Thymus (tissue), 11 donors: ENCODE results near the gene FGR. TPM values are rescaled to one million over a fixed set of nuclear protein-coding genes. Genes with fewer than 3 reads are reported as not detected.

Experiments
- DNase-seq, 9 donors: peaks; one replicate each; pipeline ENCODE4 v3.0.0-alpha.2; 2013; ENCODE audit warnings: low spot score in 9 of 9, low read depth in 6 of 9, missing footprints in 1 of 9
- H3K27ac ChIP-seq, 2 donors: one replicate each; pipeline ENCODE4 v1.5.1; 2013; ENCODE audit warnings: control low read depth in 1 of 2, low read depth in 1 of 2, low read length in 1 of 2, mild to moderate bottlenecking in 1 of 2, moderate library complexity in 1 of 2
- H3K27me3 ChIP-seq, 2 donors: one replicate each; pipeline ENCODE4 v1.5.1; 2013; ENCODE audit warnings: low read length in 1 of 2; ENCODE audit not compliant: control insufficient read depth in 2 of 2, insufficient read depth in 1 of 2
- H3K36me3 ChIP-seq, 2 donors: one replicate each; pipeline ENCODE4 v1.5.1; 2013; ENCODE audit warnings: low read length in 1 of 2, mild to moderate bottlenecking in 1 of 2, moderate library complexity in 1 of 2; ENCODE audit not compliant: control insufficient read depth in 2 of 2, insufficient read depth in 2 of 2
- H3K4me1 ChIP-seq, 2 donors: one replicate each; pipeline ENCODE4 v1.5.1; 2013; ENCODE audit warnings: low read length in 2 of 2; ENCODE audit not compliant: control insufficient read depth in 2 of 2, insufficient read depth in 2 of 2
- H3K4me3 ChIP-seq, 2 donors: one replicate each; pipeline ENCODE4 v1.5.1; 2013; ENCODE audit warnings: low read length in 2 of 2, control low read depth in 1 of 2, mild to moderate bottlenecking in 1 of 2
- H3K9me3 ChIP-seq, 2 donors: one replicate each; pipeline ENCODE4 v1.5.1; 2013; ENCODE audit warnings: low read length in 1 of 2, mild to moderate bottlenecking in 1 of 2; ENCODE audit not compliant: control insufficient read depth in 2 of 2, insufficient read depth in 1 of 2
- WGBS: extraction: QIAGEN DNeasy Blood & Tissue Kit; methylation state at CpG from one replicate; pipeline ENCODE4 v1.1.7; 2013; 5-methylcytosine and 5-hydroxymethylcytosine counted together
- polyA plus RNA-seq: library from polyadenylated mRNA; stranded (reverse); fragments of 200-250 nt; gene quantifications from one replicate; pipeline ENCODE4 v1.2.3, GENCODE V29; 2013
- total RNA-seq: library from RNA; stranded (reverse); fragments of 120-200 nt; gene quantifications from one replicate; pipeline ENCODE4 v1.2.4, GENCODE V29; 2013
- donor health status: healthy.

The FGR gene
- total and polyA plus RNA-seq, 2 donors = 8.4 to 38.7 TPM

GRCh38 chr1:27596261-27596660 lies 38.7 kb downstream of the FGR start:
- no peak overlapping the region for H3K4me3 ChIP-seq
- H3K27ac ChIP-seq = peak overlapping the region; percentile 3 to 54
- 26% methylated on average over 9 of the region's 9 CpGs for WGBS
- H3K4me1 ChIP-seq = peaks cover 51 to 97% of the 10 kb centered on the region in 2 donors
- peaks cover 0 to 2% of the 10 kb centered on the region in 2 donors for H3K9me3 ChIP-seq
- H3K27me3 ChIP-seq = no peaks in the 10 kb centered on the region
- no peak for DNase-seq
- peaks cover 12 to 23% of the 10 kb centered on the region in 2 donors for H3K36me3 ChIP-seq

GRCh38 chr1:27595597-27595996 lies 39.4 kb downstream of the FGR start:
- Histone ChIP-seq H3K27ac (no peak overlapping the region), H3K4me3 (no peak overlapping the region), H3K4me1 (peaks cover 50 to 97% of the 10 kb centered on the region in 2 donors), H3K36me3 (peaks cover 14 to 24% of the 10 kb centered on the region in 2 donors), H3K27me3 (no peaks in the 10 kb centered on the region), H3K9me3 (peaks cover 0 to 2% of the 10 kb centered on the region in 2 donors)
- 29% methylated on average over 5 of the region's 5 CpGs for WGBS
- DNase-seq = peak in 1 of 9 donors; percentile 24

GRCh38 chr1:27594564-27595510 lies 40.1 kb downstream of the FGR start:
- Histone ChIP-seq H3K27ac (no peak overlapping the region), H3K4me1 (peaks cover 43 to 97% of the 10 kb centered on the region in 2 donors), H3K9me3 (peaks cover 0 to 2% of the 10 kb centered on the region in 2 donors), H3K27me3 (no peaks in the 10 kb centered on the region), H3K36me3 (peaks cover 22 to 32% of the 10 kb centered on the region in 2 donors), H3K4me3 (no peak overlapping the region)
- DNase-seq = peak in 1 of 9 donors; percentile 34
- 80% methylated on average over 17 of the region's 17 CpGs for WGBS

GRCh38 chr1:27593678-27594563 lies 41.1 kb downstream of the FGR start:
- 94% methylated on average over 8 of the region's 8 CpGs for WGBS
- H3K4me3 ChIP-seq = no peak overlapping the region
- peaks cover 28 to 40% of the 10 kb centered on the region in 2 donors for H3K36me3 ChIP-seq
- DNase-seq = no peak
- H3K27me3 ChIP-seq = no peaks in the 10 kb centered on the region
- no peak overlapping the region for H3K27ac ChIP-seq
- H3K4me1 ChIP-seq = peaks cover 34 to 92% of the 10 kb centered on the region in 2 donors
- H3K9me3 ChIP-seq = peaks cover 0 to 2% of the 10 kb centered on the region in 2 donors

- no peak overlapping the region for H3K27ac ChIP-seq
- WGBS = 97% methylated on average over 17 of the region's 17 CpGs
Observed at GRCh38 chr1:27592931-27593677, 41.9 kb downstream of the FGR start.

GRCh38 chr1:27592232-27592930 lies 42.6 kb downstream of the FGR start:
- peaks cover 20 to 80% of the 10 kb centered on the region in 2 donors for H3K4me1 ChIP-seq
- DNase-seq = no peak
- no peak overlapping the region for H3K4me3 ChIP-seq
- H3K9me3 ChIP-seq = no peaks in the 10 kb centered on the region
- H3K27ac ChIP-seq = no peak overlapping the region
- peaks cover 38 to 49% of the 10 kb centered on the region in 2 donors for H3K36me3 ChIP-seq
- 91% methylated on average over 22 of the region's 22 CpGs for WGBS
- no peaks in the 10 kb centered on the region for H3K27me3 ChIP-seq

More at GRCh38 chr1:27592931-27593677, 41.9 kb downstream of the FGR start:
- peaks cover 26 to 87% of the 10 kb centered on the region in 2 donors for H3K4me1 ChIP-seq
- H3K9me3 ChIP-seq = no peaks in the 10 kb centered on the region
- no peaks in the 10 kb centered on the region for H3K27me3 ChIP-seq
- peaks cover 35 to 45% of the 10 kb centered on the region in 2 donors for H3K36me3 ChIP-seq
- no peak for DNase-seq
- no peak overlapping the region for H3K4me3 ChIP-seq

GRCh38 chr1:27591622-27592021 lies 43.4 kb downstream of the FGR start:
- Histone ChIP-seq H3K4me3 (no peak overlapping the region), H3K27ac (no peak overlapping the region), H3K9me3 (no peaks in the 10 kb centered on the region), H3K36me3 (peaks cover 41 to 53% of the 10 kb centered on the region in 2 donors), H3K4me1 (peaks cover 12 to 76% of the 10 kb centered on the region in 2 donors), H3K27me3 (no peaks in the 10 kb centered on the region)
- 89% methylated on average over 4 of the region's 4 CpGs for WGBS
- no peak for DNase-seq

GRCh38 chr1:27590917-27591508 lies 44.0 kb downstream of the FGR start:
- Histone ChIP-seq H3K36me3 (peaks cover 47 to 53% of the 10 kb centered on the region in 2 donors), H3K4me3 (no peak overlapping the region), H3K4me1 (peaks cover 6 to 76% of the 10 kb centered on the region in 2 donors), H3K9me3 (no peaks in the 10 kb centered on the region), H3K27me3 (no peaks in the 10 kb centered on the region), H3K27ac (no peak overlapping the region)
- 97% methylated on average over 5 of the region's 5 CpGs for WGBS
- DNase-seq = no peak
